Neural cell (in vitro differentiated cells): Measurements from ENCODE around the gene TENM3. TPM values are rescaled to one million over a fixed set of nuclear protein-coding genes. Genes with fewer than 3 reads are reported as not detected.

Source experiments
- H2AFZ ChIP-seq: fragments of 200-600, 300-800 bp; sonication (generic), shearing (Covaris generic); 2 replicates; pipeline ENCODE4 v1.6.0; 2014; ENCODE audit warnings: low read depth, mild to moderate bottlenecking, antibody characterized with exemption, low read length, moderate library complexity
- H3F3A ChIP-seq: fragments of 200-600 bp; shearing (Covaris generic); 2 replicates; pipeline ENCODE4 v1.6.1; 2016; ENCODE audit warnings: mild to moderate bottlenecking, moderate library complexity, mixed read lengths, antibody characterized with exemption, low read length; ENCODE audit not compliant: insufficient read depth, poor library complexity, severe bottlenecking
- H3K27ac ChIP-seq: fragments of 200-600, 300-800 bp; sonication (generic), shearing (Covaris generic); 2 replicates; pipeline ENCODE4 v1.5.1; 2014; ENCODE audit warnings: mild to moderate bottlenecking, low read length, moderate library complexity
- H3K27me3 ChIP-seq: fragments of 300-800, 200-600 bp; sonication (generic), shearing (Covaris generic); 2 replicates; pipeline ENCODE4 v1.6.0; 2014; ENCODE audit warnings: mild to moderate bottlenecking, low read depth, low read length, moderate library complexity; ENCODE audit not compliant: insufficient read depth
- H3K36me3 ChIP-seq: fragments of 300-800, 200-600 bp; sonication (generic), shearing (Covaris generic); 2 replicates; pipeline ENCODE4 v1.5.1; 2014; ENCODE audit warnings: mild to moderate bottlenecking, antibody characterized with exemption, low read length, moderate library complexity; ENCODE audit not compliant: insufficient read depth
- H3K4me2 ChIP-seq: fragments of 300-800, 200-600 bp; sonication (generic), shearing (Covaris generic); 2 replicates; pipeline ENCODE4 v1.6.0; 2014; ENCODE audit warnings: mild to moderate bottlenecking, low read length
- H3K4me3 ChIP-seq: fragments of 300-800, 200-600 bp; sonication (generic), shearing (Covaris generic); 2 replicates; pipeline ENCODE4 v1.5.1; 2014; ENCODE audit warnings: mild to moderate bottlenecking, low read length, moderate library complexity
- H3K79me2 ChIP-seq: fragments of 200-600 bp; shearing (Covaris generic); replicated peaks from 2 replicates; pipeline ENCODE4 v1.6.0; 2014; ENCODE audit warnings: mild to moderate bottlenecking, low read length, moderate library complexity; ENCODE audit not compliant: insufficient read depth
- H3K9ac ChIP-seq: fragments of 300-800, 200-600 bp; sonication (generic), shearing (Covaris generic); 2 replicates; pipeline ENCODE4 v1.6.1; 2016; ENCODE audit warnings: mild to moderate bottlenecking, low read length, mixed read lengths
- H3K9me2 ChIP-seq: fragments of 200-600 bp; shearing (Covaris generic); 2 replicates; pipeline ENCODE4 v1.6.1; 2016; ENCODE audit warnings: mild to moderate bottlenecking, low read length, mixed read lengths; ENCODE audit not compliant: insufficient read depth
- H3K9me3 ChIP-seq: fragments of 200-600, 300-800 bp; sonication (generic), shearing (Covaris generic); 2 replicates; pipeline ENCODE4 v1.6.1; 2016; ENCODE audit warnings: mild to moderate bottlenecking, mixed run types, low read length, moderate library complexity, mixed read lengths
- H4K20me1 ChIP-seq: fragments of 200-600 bp; shearing (Covaris generic); 2 replicates; pipeline ENCODE4 v1.6.1; 2016; ENCODE audit warnings: mild to moderate bottlenecking, mixed run types; ENCODE audit not compliant: insufficient read depth
- EP300 ChIP-seq: fragments of 450-650 bp; conservative IDR thresholded peaks from 2 replicates; pipeline ENCODE4 v1.6.1; 2014; ENCODE audit warnings: antibody characterized with exemption, mild to moderate bottlenecking, moderate library complexity; ENCODE audit not compliant: poor library complexity, severe bottlenecking
- EZH2 ChIP-seq: fragments of 200-600, 300-800 bp; shearing (Covaris generic), sonication (generic); IDR thresholded peaks from 2 replicates; pipeline ENCODE4 v1.6.1; 2014; ENCODE audit warnings: antibody characterized with exemption, low read length, borderline replicate concordance, mild to moderate bottlenecking; ENCODE audit not compliant: insufficient read depth, poor library complexity, severe bottlenecking
- MXI1 ChIP-seq: fragments of 450-650 bp; conservative IDR thresholded peaks from 2 replicates; pipeline ENCODE4 v1.6.1; 2014; ENCODE audit warnings: antibody characterized with exemption, mild to moderate bottlenecking; ENCODE audit not compliant: poor library complexity, severe bottlenecking
- POLR2AphosphoS5 ChIP-seq: IDR thresholded peaks from 2 replicates; pipeline ENCODE4 v1.6.1; 2012
- RAD21 ChIP-seq: fragments of 450-650 bp; conservative IDR thresholded peaks from 2 replicates; pipeline ENCODE4 v1.6.1; 2014; ENCODE audit warnings: antibody characterized with exemption, mild to moderate bottlenecking, moderate library complexity
- SMC3 ChIP-seq: fragments of 450-650 bp; conservative IDR thresholded peaks from 2 replicates; pipeline ENCODE4 v1.6.1; 2014; ENCODE audit warnings: antibody characterized with exemption, mild to moderate bottlenecking, moderate library complexity; ENCODE audit not compliant: poor library complexity
- TAF1 ChIP-seq: IDR thresholded peaks from 2 replicates; pipeline ENCODE4 v1.6.1; 2012; ENCODE audit warnings: low read depth
- polyA plus RNA-seq: library from polyadenylated mRNA; depleted of rRNA; stranded (reverse); fragments of >200 nt; gene quantifications from 2 replicates; pipeline ENCODE4 v1.2.3, GENCODE V29; 2014
- TF ChIP-seq, protein P1 (sequence below): fragments of 450-650 bp; IDR thresholded peaks from 2 replicates; pipeline ENCODE4 v1.5.1; 2014; ENCODE audit warnings: antibody characterized with exemption, mild to moderate bottlenecking, moderate library complexity; ENCODE audit not compliant: poor library complexity, severe bottlenecking
- TF ChIP-seq, protein P2 (sequence below): IDR thresholded peaks from 2 replicates; pipeline ENCODE4 v1.6.1; 2012; ENCODE audit warnings: borderline replicate concordance

Gene TENM3
- polyA plus RNA-seq, 1 donor from 2014 or later = 7.3 TPM

DNA sequence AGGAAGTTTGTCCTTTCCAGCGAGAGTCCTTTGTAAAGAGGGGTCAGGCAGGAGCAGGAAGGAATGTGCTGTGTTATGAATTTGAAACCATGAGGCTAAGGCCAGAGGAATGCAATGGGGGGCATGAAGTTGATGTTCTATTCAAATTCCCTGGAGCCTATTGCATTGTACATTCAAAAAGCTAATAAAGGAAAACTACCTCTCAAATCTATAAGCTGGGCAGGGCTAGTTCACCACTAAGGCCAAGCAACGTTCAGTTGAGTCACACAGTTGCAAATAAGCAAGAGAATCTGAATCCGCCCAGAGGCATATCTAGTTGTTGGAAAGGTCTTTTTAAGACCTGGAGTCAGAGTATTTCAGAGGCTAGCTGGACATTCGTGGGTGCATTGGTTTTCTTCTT is 525.6 kb downstream of the TENM3 start:
- Histone ChIP-seq H3K4me2 (no peak overlapping the region), H3K36me3 (no peaks in the 10 kb centered on the region), H2AFZ (no peak overlapping the region), H3K9me3 (no peaks in the 10 kb centered on the region), H3K27me3 (no peaks in the 10 kb centered on the region), H3K4me3 (no peak overlapping the region), H4K20me1 (no peaks in the 10 kb centered on the region), H3K9ac (no peak overlapping the region), H3K79me2 (no peaks in the 10 kb centered on the region), H3K27ac (no peak overlapping the region), H3K9me2 (no peaks in the 10 kb centered on the region), H3F3A (no peaks in the 10 kb centered on the region)
- TF ChIP-seq TAF1 (no peak), SMC3 (no peak), EZH2 (no peak), POLR2AphosphoS5 (no peak), RAD21 (no peak), MXI1 (no peak), EP300 (no peak)
- TF ChIP-seq, protein P1, sequence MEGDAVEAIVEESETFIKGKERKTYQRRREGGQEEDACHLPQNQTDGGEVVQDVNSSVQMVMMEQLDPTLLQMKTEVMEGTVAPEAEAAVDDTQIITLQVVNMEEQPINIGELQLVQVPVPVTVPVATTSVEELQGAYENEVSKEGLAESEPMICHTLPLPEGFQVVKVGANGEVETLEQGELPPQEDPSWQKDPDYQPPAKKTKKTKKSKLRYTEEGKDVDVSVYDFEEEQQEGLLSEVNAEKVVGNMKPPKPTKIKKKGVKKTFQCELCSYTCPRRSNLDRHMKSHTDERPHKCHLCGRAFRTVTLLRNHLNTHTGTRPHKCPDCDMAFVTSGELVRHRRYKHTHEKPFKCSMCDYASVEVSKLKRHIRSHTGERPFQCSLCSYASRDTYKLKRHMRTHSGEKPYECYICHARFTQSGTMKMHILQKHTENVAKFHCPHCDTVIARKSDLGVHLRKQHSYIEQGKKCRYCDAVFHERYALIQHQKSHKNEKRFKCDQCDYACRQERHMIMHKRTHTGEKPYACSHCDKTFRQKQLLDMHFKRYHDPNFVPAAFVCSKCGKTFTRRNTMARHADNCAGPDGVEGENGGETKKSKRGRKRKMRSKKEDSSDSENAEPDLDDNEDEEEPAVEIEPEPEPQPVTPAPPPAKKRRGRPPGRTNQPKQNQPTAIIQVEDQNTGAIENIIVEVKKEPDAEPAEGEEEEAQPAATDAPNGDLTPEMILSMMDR = no peak
- TF ChIP-seq, protein P2, sequence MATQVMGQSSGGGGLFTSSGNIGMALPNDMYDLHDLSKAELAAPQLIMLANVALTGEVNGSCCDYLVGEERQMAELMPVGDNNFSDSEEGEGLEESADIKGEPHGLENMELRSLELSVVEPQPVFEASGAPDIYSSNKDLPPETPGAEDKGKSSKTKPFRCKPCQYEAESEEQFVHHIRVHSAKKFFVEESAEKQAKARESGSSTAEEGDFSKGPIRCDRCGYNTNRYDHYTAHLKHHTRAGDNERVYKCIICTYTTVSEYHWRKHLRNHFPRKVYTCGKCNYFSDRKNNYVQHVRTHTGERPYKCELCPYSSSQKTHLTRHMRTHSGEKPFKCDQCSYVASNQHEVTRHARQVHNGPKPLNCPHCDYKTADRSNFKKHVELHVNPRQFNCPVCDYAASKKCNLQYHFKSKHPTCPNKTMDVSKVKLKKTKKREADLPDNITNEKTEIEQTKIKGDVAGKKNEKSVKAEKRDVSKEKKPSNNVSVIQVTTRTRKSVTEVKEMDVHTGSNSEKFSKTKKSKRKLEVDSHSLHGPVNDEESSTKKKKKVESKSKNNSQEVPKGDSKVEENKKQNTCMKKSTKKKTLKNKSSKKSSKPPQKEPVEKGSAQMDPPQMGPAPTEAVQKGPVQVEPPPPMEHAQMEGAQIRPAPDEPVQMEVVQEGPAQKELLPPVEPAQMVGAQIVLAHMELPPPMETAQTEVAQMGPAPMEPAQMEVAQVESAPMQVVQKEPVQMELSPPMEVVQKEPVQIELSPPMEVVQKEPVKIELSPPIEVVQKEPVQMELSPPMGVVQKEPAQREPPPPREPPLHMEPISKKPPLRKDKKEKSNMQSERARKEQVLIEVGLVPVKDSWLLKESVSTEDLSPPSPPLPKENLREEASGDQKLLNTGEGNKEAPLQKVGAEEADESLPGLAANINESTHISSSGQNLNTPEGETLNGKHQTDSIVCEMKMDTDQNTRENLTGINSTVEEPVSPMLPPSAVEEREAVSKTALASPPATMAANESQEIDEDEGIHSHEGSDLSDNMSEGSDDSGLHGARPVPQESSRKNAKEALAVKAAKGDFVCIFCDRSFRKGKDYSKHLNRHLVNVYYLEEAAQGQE = no peak

DNA sequence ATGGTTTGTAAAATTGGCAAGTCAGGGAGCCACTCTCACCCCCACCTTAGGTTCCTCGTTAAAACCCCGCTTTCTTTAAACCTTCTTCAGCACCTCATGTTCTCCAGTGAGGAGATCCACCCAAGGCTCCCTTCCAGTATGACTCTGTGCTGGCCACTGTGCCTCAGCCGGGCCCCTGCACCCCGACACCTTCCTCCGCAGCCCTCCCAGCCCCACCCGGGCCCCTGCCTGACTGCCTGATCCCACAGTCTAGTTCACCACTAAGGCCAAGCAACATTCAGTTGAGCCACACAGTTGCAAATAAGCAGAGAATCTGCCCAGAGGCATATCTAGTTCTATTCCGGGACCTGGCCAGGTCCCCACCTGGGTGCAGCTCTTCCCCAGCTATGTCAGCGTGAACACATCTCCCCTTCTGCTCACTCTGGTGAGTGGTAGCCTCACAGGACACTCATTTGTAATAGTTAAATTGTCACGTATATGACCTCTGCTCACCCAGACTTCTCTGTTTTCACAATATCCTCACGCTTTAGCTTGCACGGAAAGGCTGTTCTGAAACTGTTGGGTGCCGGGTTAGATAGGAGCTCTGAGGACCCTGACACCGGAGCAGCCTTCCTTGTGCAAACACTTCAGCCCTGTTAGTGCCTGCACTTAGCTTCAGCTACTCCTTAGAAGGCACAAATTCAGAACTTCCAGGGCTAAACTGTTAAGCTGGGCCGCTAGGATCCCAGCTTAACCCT is 527.2 kb downstream of the TENM3 start:
- H3K9me2 ChIP-seq = no peaks in the 10 kb centered on the region
- no peak overlapping the region for H3K4me2 ChIP-seq
- TF ChIP-seq POLR2AphosphoS5 (no peak), SMC3 (no peak), RAD21 (no peak), EP300 (no peak), EZH2 (no peak), MXI1 (no peak), TAF1 (no peak)
- TF ChIP-seq, protein P2 = no peak
- TF ChIP-seq, protein P1 = no peak
- no peaks in the 10 kb centered on the region for H3F3A ChIP-seq
- no peak overlapping the region for H3K4me3 ChIP-seq
- no peaks in the 10 kb centered on the region for H4K20me1 ChIP-seq
- no peaks in the 10 kb centered on the region for H3K9me3 ChIP-seq
- H3K36me3 ChIP-seq = no peaks in the 10 kb centered on the region
- no peak overlapping the region for H3K27ac ChIP-seq
- H3K27me3 ChIP-seq = no peaks in the 10 kb centered on the region
- H2AFZ ChIP-seq = no peak overlapping the region
- H3K79me2 ChIP-seq = no peaks in the 10 kb centered on the region
- no peak overlapping the region for H3K9ac ChIP-seq
